Epithelial cell of esophagus (primary cell): ENCODE data around the gene LCLAT1.
"Not testable (repeated sequence)": the region's sequence is repeated elsewhere in the genome, so short reads cannot be mapped to it uniquely, and the experiment has no call there.

Experiments
- DNase-seq: peaks from one replicate; pipeline ENCODE4 v3.0.0; 2010; ENCODE audit warnings: low read depth
- H3K4me3 ChIP-seq: 2 replicates; pipeline ENCODE4 v1.5.1; 2011; ENCODE audit warnings: mild to moderate bottlenecking, low read length, control low read depth
- TF ChIP-seq, protein P1 (sequence below): IDR thresholded peaks from 2 replicates; pipeline ENCODE4 v1.5.1; 2011; ENCODE audit warnings: low read depth, mild to moderate bottlenecking, low read length, control low read depth, inconsistent platforms; ENCODE audit not compliant: insufficient read depth; ENCODE audit errors: missing control alignments

LCLAT1 gene

GRCh38 chr2:30493440-30493839, 46.4 kb downstream of the LCLAT1 start:
- no peak overlapping the region for H3K4me3 ChIP-seq
- DNase-seq, result no peak
- TF ChIP-seq, protein P1, sequence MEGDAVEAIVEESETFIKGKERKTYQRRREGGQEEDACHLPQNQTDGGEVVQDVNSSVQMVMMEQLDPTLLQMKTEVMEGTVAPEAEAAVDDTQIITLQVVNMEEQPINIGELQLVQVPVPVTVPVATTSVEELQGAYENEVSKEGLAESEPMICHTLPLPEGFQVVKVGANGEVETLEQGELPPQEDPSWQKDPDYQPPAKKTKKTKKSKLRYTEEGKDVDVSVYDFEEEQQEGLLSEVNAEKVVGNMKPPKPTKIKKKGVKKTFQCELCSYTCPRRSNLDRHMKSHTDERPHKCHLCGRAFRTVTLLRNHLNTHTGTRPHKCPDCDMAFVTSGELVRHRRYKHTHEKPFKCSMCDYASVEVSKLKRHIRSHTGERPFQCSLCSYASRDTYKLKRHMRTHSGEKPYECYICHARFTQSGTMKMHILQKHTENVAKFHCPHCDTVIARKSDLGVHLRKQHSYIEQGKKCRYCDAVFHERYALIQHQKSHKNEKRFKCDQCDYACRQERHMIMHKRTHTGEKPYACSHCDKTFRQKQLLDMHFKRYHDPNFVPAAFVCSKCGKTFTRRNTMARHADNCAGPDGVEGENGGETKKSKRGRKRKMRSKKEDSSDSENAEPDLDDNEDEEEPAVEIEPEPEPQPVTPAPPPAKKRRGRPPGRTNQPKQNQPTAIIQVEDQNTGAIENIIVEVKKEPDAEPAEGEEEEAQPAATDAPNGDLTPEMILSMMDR, result no peak

- not testable (repeated sequence) for DNase-seq, H3K4me3 ChIP-seq
Measured at GRCh38 chr2:30495896-30496295, 48.9 kb downstream of the LCLAT1 start.

- no peak overlapping the region for H3K4me3 ChIP-seq
- TF ChIP-seq, protein P1, result no peak
- no peak for DNase-seq
Measured at GRCh38 chr2:30499681-30500080, 52.6 kb downstream of the LCLAT1 start.

DNA sequence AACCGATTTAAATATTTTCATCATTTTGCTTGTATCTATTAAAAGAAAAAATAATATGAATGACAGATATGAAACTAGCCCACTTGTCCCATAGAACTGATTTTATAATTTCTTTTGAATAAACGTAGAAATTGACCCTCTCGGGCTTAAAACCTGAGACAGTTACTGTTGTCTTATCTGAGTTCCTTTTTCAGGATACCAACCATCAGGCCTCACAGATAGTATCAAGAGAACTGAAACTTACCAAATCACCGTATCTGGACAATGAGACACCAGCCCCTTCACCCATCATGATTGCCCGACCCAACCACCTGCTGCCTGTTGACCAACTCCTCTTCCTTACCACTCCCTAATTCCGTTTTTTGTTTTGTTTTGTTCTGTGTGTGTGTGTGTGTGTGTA, 53.7 kb downstream of the LCLAT1 start:
- H3K4me3 ChIP-seq, result no peak overlapping the region
- DNase-seq, result no peak
- TF ChIP-seq, protein P1, result no peak

GRCh38 chr2:30502310-30502709, 55.3 kb downstream of the LCLAT1 start:
- DNase-seq, result no peak
- TF ChIP-seq, protein P1, result no peak
- H3K4me3 ChIP-seq, result no peak overlapping the region

DNA sequence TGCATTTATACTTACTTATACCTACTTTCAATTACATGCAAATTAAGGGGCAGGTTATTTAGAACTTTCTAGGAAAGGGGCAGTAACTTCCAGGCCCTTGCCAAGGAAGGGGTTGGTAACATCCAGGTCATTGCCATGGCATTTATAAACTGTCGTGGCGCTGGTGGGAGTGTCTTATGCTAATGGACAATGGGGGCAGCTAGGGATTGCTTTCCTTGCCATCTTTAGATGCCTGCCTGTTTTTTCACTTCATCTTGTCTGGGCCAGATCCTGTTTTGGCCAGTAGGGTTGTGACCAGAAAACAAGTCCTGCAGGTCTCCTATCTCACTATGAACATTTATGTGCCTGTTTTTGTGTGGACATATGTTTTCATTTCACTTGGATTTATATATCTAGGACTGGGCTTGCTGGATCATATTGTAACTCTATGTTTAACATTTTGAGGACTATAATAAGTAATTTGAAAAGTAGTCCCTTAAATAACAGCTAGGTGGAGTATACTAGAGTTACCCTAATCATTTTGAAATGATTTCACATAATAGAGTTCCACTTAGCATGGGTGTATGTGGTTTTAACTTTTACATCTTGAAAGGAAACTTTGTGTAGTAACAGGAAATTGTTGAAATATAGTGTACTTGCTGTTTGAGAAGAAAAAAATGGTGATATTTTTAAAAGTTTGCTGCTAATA, 56.1 kb downstream of the LCLAT1 start:
- no peak for DNase-seq
- no peak overlapping the region for H3K4me3 ChIP-seq
- TF ChIP-seq, protein P1, result peak; percentile 16

- H3K4me3 ChIP-seq, result no peak overlapping the region
- no peak for DNase-seq
- TF ChIP-seq, protein P1, result no peak
Measured at GRCh38 chr2:30503695-30504052, 56.6 kb downstream of the LCLAT1 start.
